Astrocyte (in vitro differentiated cells and primary cell): Measurements from ENCODE around the gene LFNG. TPM values are rescaled to one million over a fixed set of nuclear protein-coding genes. Genes with fewer than 3 reads are reported as not detected.
A peak's percentile ranks its signal among the peaks of the same experiment; 100 is the strongest.
"Not testable (repeated sequence)": the region's sequence is repeated elsewhere in the genome, so short reads cannot be mapped to it uniquely, and the experiment has no call there.

Experiments used
- DNase-seq: peaks from one replicate; pipeline ENCODE4 v3.0.0-alpha.2; 2010; ENCODE audit warnings: low read depth
- FAIRE-seq: peaks from 2 replicates; lab custom pipeline; 2011; peaks lifted over from hg19 to GRCh38; lab: Jason Lieb, UNC
- H2AFZ ChIP-seq: 2 replicates; pipeline ENCODE4 v1.6.0; 2012; ENCODE audit warnings: low read depth, low read length, inconsistent platforms
- H3K27ac ChIP-seq: 2 replicates; pipeline ENCODE4 v1.5.1; 2011; ENCODE audit warnings: low read depth, low read length, inconsistent platforms
- H3K27me3 ChIP-seq: 2 replicates; pipeline ENCODE4 v1.6.0; 2011; ENCODE audit warnings: low read length, inconsistent platforms; ENCODE audit not compliant: insufficient read depth
- H3K36me3 ChIP-seq: 2 replicates; pipeline ENCODE4 v1.5.1; 2011; ENCODE audit warnings: low read length, inconsistent platforms; ENCODE audit not compliant: insufficient read depth
- H3K4me1 ChIP-seq: 2 replicates; pipeline ENCODE4 v1.5.1; 2011; ENCODE audit warnings: low read length, inconsistent platforms; ENCODE audit not compliant: insufficient read depth
- H3K4me2 ChIP-seq: 2 replicates; pipeline ENCODE4 v1.6.0; 2012; ENCODE audit warnings: low read length, inconsistent platforms
- H3K4me3 ChIP-seq: 2 replicates; pipeline ENCODE4 v1.5.1; 2011; ENCODE audit warnings: low read depth, mild to moderate bottlenecking, low read length, inconsistent platforms; ENCODE audit not compliant: insufficient read depth
- H3K79me2 ChIP-seq: 2 replicates; pipeline ENCODE4 v1.6.0; 2012; ENCODE audit warnings: mild to moderate bottlenecking, low read length, inconsistent platforms; ENCODE audit not compliant: insufficient read depth
- H3K9ac ChIP-seq: 2 replicates; pipeline ENCODE4 v1.6.0; 2012; ENCODE audit warnings: mild to moderate bottlenecking, low read length, inconsistent platforms
- H3K9me3 ChIP-seq: 2 replicates; pipeline ENCODE4 v1.5.1; 2012; ENCODE audit warnings: low read depth, mild to moderate bottlenecking, low read length, inconsistent platforms; ENCODE audit not compliant: insufficient read depth
- H4K20me1 ChIP-seq: 2 replicates; pipeline ENCODE4 v1.6.0; 2012; ENCODE audit warnings: low read length, inconsistent platforms; ENCODE audit not compliant: insufficient read depth
- H3K27ac Mint-ChIP-seq: one replicate; pipeline ENCODE4 v1.8.0; 2021; ENCODE audit warnings: mild to moderate bottlenecking, mixed read lengths; ENCODE audit not compliant: unreplicated experiment
- H3K27me3 Mint-ChIP-seq: one replicate; pipeline ENCODE4 v1.8.0; 2021; ENCODE audit warnings: low read depth, mixed read lengths; ENCODE audit not compliant: unreplicated experiment
- H3K36me3 Mint-ChIP-seq: one replicate; pipeline ENCODE4 v1.8.0; 2021; ENCODE audit warnings: low read depth, mixed read lengths; ENCODE audit not compliant: unreplicated experiment
- H3K4me1 Mint-ChIP-seq: one replicate; pipeline ENCODE4 v1.8.0; 2021; ENCODE audit warnings: low read depth, mixed read lengths; ENCODE audit not compliant: unreplicated experiment
- H3K4me3 Mint-ChIP-seq: one replicate; pipeline ENCODE4 v1.8.0; 2021; ENCODE audit warnings: mild to moderate bottlenecking, moderate library complexity, mixed read lengths; ENCODE audit not compliant: unreplicated experiment
- H3K9me3 Mint-ChIP-seq: one replicate; pipeline ENCODE4 v1.8.0; 2021; ENCODE audit warnings: mild to moderate bottlenecking, mixed read lengths; ENCODE audit not compliant: unreplicated experiment
- EZH2 ChIP-seq: IDR thresholded peaks from 2 replicates; pipeline ENCODE4 v1.6.1; 2012; ENCODE audit warnings: mild to moderate bottlenecking, low read length, inconsistent platforms; ENCODE audit not compliant: insufficient read depth
- total RNA-seq: library from RNA; stranded (reverse); gene quantifications from 2 replicates; pipeline ENCODE4 v1.2.1, GENCODE V29; 2021
- TF ChIP-seq, protein P1 (sequence below): IDR thresholded peaks from 2 replicates; pipeline ENCODE4 v1.5.1; 2011; ENCODE audit warnings: low read depth, mild to moderate bottlenecking, inconsistent platforms, low read length, moderate library complexity; ENCODE audit not compliant: insufficient read depth

Gene LFNG
- total RNA-seq, 1 donor from 2014 or later, result 58.6 TPM

DNA sequence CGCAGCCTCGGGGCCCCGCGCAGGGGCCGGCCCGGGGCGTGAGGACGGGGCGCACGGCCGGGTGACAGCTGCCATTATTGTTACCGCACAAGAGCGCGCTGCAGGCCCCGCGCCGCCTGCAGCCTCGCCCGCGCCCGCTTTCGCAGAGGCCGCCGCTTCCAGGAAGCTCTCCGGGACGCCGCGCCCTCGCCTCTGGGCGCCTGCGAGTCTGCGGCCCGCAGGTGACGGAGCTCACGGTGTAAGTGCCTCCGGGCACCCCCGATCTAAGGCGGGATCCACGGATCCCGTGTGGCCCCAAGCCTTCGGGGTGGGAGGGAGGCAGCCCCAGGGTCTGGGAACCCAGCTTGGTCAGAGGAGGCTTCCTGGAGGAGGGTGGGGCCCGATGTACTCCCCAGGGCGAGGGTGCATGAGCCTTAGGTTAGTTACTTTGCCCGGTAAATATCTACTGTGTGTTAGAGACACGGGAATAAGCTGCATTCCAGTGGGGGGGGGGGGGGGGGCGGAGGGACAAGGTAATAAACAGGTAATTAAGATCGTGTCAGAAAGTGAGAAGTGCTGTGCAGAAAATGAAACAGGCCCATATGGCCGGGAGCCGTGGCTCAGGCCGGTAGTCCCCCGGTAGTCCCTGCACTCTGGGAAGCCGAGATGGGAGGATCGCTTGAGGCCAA is 39.8 kb downstream of the LFNG start:
- peak overlapping the region; percentile 77 for H3K9ac ChIP-seq
- H3K4me1 ChIP-seq, result peaks cover 12% of the 10 kb centered on the region
- peak overlapping the region; percentile 85 for H2AFZ ChIP-seq
- peaks cover 20% of the 10 kb centered on the region for H3K79me2 ChIP-seq
- H3K27ac Mint-ChIP-seq, result no peak overlapping the region
- FAIRE-seq (no peak), DNase-seq (no peak)
- TF ChIP-seq, protein P1, sequence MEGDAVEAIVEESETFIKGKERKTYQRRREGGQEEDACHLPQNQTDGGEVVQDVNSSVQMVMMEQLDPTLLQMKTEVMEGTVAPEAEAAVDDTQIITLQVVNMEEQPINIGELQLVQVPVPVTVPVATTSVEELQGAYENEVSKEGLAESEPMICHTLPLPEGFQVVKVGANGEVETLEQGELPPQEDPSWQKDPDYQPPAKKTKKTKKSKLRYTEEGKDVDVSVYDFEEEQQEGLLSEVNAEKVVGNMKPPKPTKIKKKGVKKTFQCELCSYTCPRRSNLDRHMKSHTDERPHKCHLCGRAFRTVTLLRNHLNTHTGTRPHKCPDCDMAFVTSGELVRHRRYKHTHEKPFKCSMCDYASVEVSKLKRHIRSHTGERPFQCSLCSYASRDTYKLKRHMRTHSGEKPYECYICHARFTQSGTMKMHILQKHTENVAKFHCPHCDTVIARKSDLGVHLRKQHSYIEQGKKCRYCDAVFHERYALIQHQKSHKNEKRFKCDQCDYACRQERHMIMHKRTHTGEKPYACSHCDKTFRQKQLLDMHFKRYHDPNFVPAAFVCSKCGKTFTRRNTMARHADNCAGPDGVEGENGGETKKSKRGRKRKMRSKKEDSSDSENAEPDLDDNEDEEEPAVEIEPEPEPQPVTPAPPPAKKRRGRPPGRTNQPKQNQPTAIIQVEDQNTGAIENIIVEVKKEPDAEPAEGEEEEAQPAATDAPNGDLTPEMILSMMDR, result no peak
- no peak for TF ChIP-seq EZH2
- H3K4me3 ChIP-seq, result peak overlapping the region; percentile 70
- H3K4me2 ChIP-seq, result peak overlapping the region; percentile 86
- no peaks in the 10 kb centered on the region for H3K9me3 ChIP-seq
- no peaks in the 10 kb centered on the region for H3K27me3 ChIP-seq
- peak overlapping the region; percentile 78 for H3K4me3 Mint-ChIP-seq
- peaks cover 4% of the 10 kb centered on the region for H4K20me1 ChIP-seq
- no peak overlapping the region for H3K27ac ChIP-seq
- H3K4me1 Mint-ChIP-seq, result peaks cover 2% of the 10 kb centered on the region
- H3K36me3 Mint-ChIP-seq, result no peaks in the 10 kb centered on the region
- H3K36me3 ChIP-seq, result no peaks in the 10 kb centered on the region
- no peaks in the 10 kb centered on the region for H3K27me3 Mint-ChIP-seq
- no peaks in the 10 kb centered on the region for H3K9me3 Mint-ChIP-seq

DNA sequence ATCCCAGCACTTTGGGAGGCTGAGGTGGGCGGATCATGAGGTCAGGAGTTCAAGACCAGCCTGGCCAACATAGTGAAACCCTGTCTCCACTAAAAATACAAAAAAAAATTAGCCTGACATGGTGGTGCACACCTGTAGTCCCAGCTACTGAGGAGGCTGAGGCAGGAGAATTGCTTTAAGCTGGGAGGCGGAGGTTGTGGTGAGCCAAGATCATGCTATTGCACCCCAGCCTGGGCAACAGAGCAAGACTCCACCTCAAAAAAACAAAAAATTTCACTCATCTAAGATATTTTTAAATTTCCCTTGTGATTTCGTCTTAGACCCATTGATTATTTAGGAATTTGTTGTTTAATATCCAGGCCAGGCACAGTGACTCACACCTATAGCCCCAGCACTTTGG is 44.4 kb downstream of the LFNG start:
- Histone ChIP-seq H4K20me1 (peaks cover 27% of the 10 kb centered on the region), H3K79me2 (peaks cover 21% of the 10 kb centered on the region)
- not testable (repeated sequence) for H3K4me1 ChIP-seq, H3K27me3 Mint-ChIP-seq, H2AFZ ChIP-seq, H3K4me1 Mint-ChIP-seq, H3K9ac ChIP-seq, H3K27ac Mint-ChIP-seq, H3K36me3 Mint-ChIP-seq, H3K4me3 ChIP-seq, DNase-seq, FAIRE-seq, H3K27ac ChIP-seq, H3K9me3 Mint-ChIP-seq, H3K27me3 ChIP-seq, H3K4me3 Mint-ChIP-seq, H3K36me3 ChIP-seq, H3K9me3 ChIP-seq, H3K4me2 ChIP-seq

DNA sequence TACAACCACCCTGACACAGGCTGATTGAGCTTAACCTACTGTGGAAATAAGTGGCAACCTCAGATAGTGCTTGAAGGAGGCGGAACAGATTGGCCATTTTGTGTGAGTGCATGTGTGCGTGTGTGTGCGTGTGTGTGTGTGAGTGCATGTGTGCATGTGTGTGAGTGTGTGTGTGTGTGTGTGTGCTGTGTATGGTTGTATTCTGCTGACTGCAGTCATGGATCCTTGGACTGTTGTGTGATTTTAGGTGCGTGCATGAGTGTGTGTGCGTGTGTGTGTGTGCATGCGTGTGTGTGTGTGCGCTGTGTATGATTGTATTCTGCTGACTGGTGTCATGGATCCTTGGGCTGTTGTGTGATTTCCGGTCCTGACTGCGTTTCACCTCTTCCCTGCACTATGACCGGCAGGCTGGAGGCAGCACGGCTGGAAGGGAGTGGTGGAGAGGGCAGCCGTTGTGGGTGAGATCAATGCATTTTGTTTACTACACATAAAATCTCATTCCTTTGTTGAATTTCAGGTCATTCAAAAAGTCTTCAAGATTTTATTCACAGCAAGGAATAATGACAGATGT is 45.5 kb downstream of the LFNG start:
- no peaks in the 10 kb centered on the region for H3K27me3 Mint-ChIP-seq
- H3K9me3 Mint-ChIP-seq, result no peaks in the 10 kb centered on the region
- H3K4me3 ChIP-seq, result no peak overlapping the region

More for the DNA sequence above, 45.5 kb downstream of the LFNG start:
- no peaks in the 10 kb centered on the region for H3K27me3 ChIP-seq
- peaks cover 6% of the 10 kb centered on the region for H3K4me1 ChIP-seq
- H3K36me3 ChIP-seq, result no peaks in the 10 kb centered on the region
- Mint-ChIP-seq H3K36me3 (peaks cover 3% of the 10 kb centered on the region), H3K4me1 (peaks cover 2% of the 10 kb centered on the region), H3K27ac (no peak overlapping the region), H3K4me3 (no peak overlapping the region)
- DNase-seq, result no peak
- TF ChIP-seq, protein P1, result no peak
- TF ChIP-seq EZH2, result no peak
- H3K4me2 ChIP-seq, result no peak overlapping the region
- H3K9ac ChIP-seq, result no peak overlapping the region
- H3K27ac ChIP-seq, result no peak overlapping the region
- peaks cover 27% of the 10 kb centered on the region for H4K20me1 ChIP-seq
- H2AFZ ChIP-seq, result no peak overlapping the region
- peaks cover 10% of the 10 kb centered on the region for H3K79me2 ChIP-seq
- FAIRE-seq, result no peak
- H3K9me3 ChIP-seq, result no peaks in the 10 kb centered on the region
